Activated CD8-positive, alpha-beta memory T cell treated with anti-CD3 and anti-CD28 coated beads for 24 hours (primary cell): ENCODE measurements around the gene ITGA2.

Experiments used
- DNase-seq: peaks from one replicate; pipeline ENCODE4 v3.0.0-alpha.2; 2020

The ITGA2 gene

GRCh38 chr5:53022930-53023511 lies 33.9 kb downstream of the ITGA2 start:
- no peak for DNase-seq

- DNase-seq, result no peak
Measured at GRCh38 chr5:53023969-53024368, 34.8 kb downstream of the ITGA2 start.

- DNase-seq, result no peak
Measured at GRCh38 chr5:53024535-53024934, 35.4 kb downstream of the ITGA2 start.

- DNase-seq, result no peak
Measured at GRCh38 chr5:53025487-53025886, 36.3 kb downstream of the ITGA2 start.

GRCh38 chr5:53027913-53028312 lies 38.8 kb downstream of the ITGA2 start:
- DNase-seq, result no peak

GRCh38 chr5:53029608-53030007 lies 40.5 kb downstream of the ITGA2 start:
- no peak for DNase-seq

- DNase-seq, result no peak
Measured at GRCh38 chr5:53030893-53031292, 41.7 kb downstream of the ITGA2 start.

GRCh38 chr5:53031695-53032096 lies 42.5 kb downstream of the ITGA2 start:
- DNase-seq, result no peak

- DNase-seq, result no peak
Measured at GRCh38 chr5:53032188-53032587, 43.0 kb downstream of the ITGA2 start.

- no peak for DNase-seq
Measured at GRCh38 chr5:53034832-53035231, 45.7 kb downstream of the ITGA2 start.

- DNase-seq, result no peak
Measured at GRCh38 chr5:53035868-53036381, 46.8 kb downstream of the ITGA2 start.

GRCh38 chr5:53037141-53037859 lies 48.1 kb downstream of the ITGA2 start:
- no peak for DNase-seq

GRCh38 chr5:53038196-53038847 lies 49.2 kb downstream of the ITGA2 start:
- no peak for DNase-seq

GRCh38 chr5:53039855-53040254 lies 50.7 kb downstream of the ITGA2 start:
- DNase-seq, result no peak

- DNase-seq, result no peak
Measured at GRCh38 chr5:53041071-53041692, 52.0 kb downstream of the ITGA2 start.

GRCh38 chr5:53041740-53042139 lies 52.6 kb downstream of the ITGA2 start:
- no peak for DNase-seq

- DNase-seq, result no peak
Measured at GRCh38 chr5:53045263-53045662, 56.1 kb downstream of the ITGA2 start.

GRCh38 chr5:53048248-53048647 lies 59.1 kb downstream of the ITGA2 start:
- DNase-seq, result no peak

GRCh38 chr5:53052499-53052898 lies 63.3 kb downstream of the ITGA2 start:
- no peak for DNase-seq

GRCh38 chr5:53053364-53053763 lies 64.2 kb downstream of the ITGA2 start:
- no peak for DNase-seq

GRCh38 chr5:53055365-53055764 lies 66.2 kb downstream of the ITGA2 start:
- no peak for DNase-seq

- DNase-seq, result no peak
Measured at GRCh38 chr5:53059281-53059680, 70.1 kb downstream of the ITGA2 start.

- DNase-seq, result no peak
Measured at GRCh38 chr5:53063176-53063575, 74.0 kb downstream of the ITGA2 start.

- no peak for DNase-seq
Measured at GRCh38 chr5:53063791-53064190, 74.6 kb downstream of the ITGA2 start.
